ENCODE data around the gene GALNS.
"Not testable (repeated sequence)": the region's sequence is repeated elsewhere in the genome, so short reads cannot be mapped to it uniquely, and the experiment has no call there.

GALNS gene

GRCh38 chr16:88823646-88824045 lies 33.1 kb downstream of the GALNS start:
- H3K27ac ChIP-seq (ENCODE audit: low read depth, low read length); H3K27me3 ChIP-seq (ENCODE audit: control insufficient read depth, insufficient read depth, low read length); H3K9ac ChIP-seq (ENCODE audit: low read length); H3K9me3 ChIP-seq (ENCODE audit: control insufficient read depth, insufficient read depth, low read depth, low read length); H3K4me1 ChIP-seq (ENCODE audit: control insufficient read depth, insufficient read depth, low read length); H3K36me3 ChIP-seq (ENCODE audit: control insufficient read depth, insufficient read depth, low read length); H3K4me3 ChIP-seq (ENCODE audit: low read depth, low read length): not testable (repeated sequence)

GRCh38 chr16:88822281-88823040 lies 34.3 kb downstream of the GALNS start:
- Histone ChIP-seq H3K9ac (ENCODE audit: low read length) (no peak overlapping the region), H3K4me3 (ENCODE audit: low read depth, low read length) (no peak overlapping the region), H3K27ac (ENCODE audit: low read depth, low read length) (no peak overlapping the region), H3K27me3 (ENCODE audit: control insufficient read depth, insufficient read depth, low read length) (no peaks in the 10 kb centered on the region), H3K9me3 (ENCODE audit: control insufficient read depth, insufficient read depth, low read depth, low read length) (no peaks in the 10 kb centered on the region), H3K36me3 (ENCODE audit: control insufficient read depth, insufficient read depth, low read length) (peaks cover 7% of the 10 kb centered on the region; the same call in 1 of the 2 replicates), H3K4me1 (ENCODE audit: control insufficient read depth, insufficient read depth, low read length) (0 out of 2 replicates have a peak, but pooled peaks cover 4% of the 10 kb centered on the region)

- Histone ChIP-seq H3K4me3 (ENCODE audit: low read depth, low read length) (no peak overlapping the region), H3K36me3 (ENCODE audit: control insufficient read depth, insufficient read depth, low read length) (peaks cover 7% of the 10 kb centered on the region; the same call in 1 of the 2 replicates), H3K4me1 (ENCODE audit: control insufficient read depth, insufficient read depth, low read length) (0 out of 2 replicates have a peak, but pooled peaks cover 4% of the 10 kb centered on the region), H3K27me3 (ENCODE audit: control insufficient read depth, insufficient read depth, low read length) (no peaks in the 10 kb centered on the region), H3K27ac (ENCODE audit: low read depth, low read length) (no peak overlapping the region), H3K9me3 (ENCODE audit: control insufficient read depth, insufficient read depth, low read depth, low read length) (no peaks in the 10 kb centered on the region), H3K9ac (ENCODE audit: low read length) (no peak overlapping the region)
These were observed 35.4 kb downstream of the GALNS start for GRCh38 chr16:88821168-88821850.

GRCh38 chr16:88820385-88821025 lies 36.2 kb downstream of the GALNS start:
- Histone ChIP-seq H3K36me3 (ENCODE audit: control insufficient read depth, insufficient read depth, low read length) (peaks cover 7% of the 10 kb centered on the region; the same call in 1 of the 2 replicates), H3K27ac (ENCODE audit: low read depth, low read length) (no peak overlapping the region), H3K4me3 (ENCODE audit: low read depth, low read length) (no peak overlapping the region), H3K9ac (ENCODE audit: low read length) (no peak overlapping the region), H3K9me3 (ENCODE audit: control insufficient read depth, insufficient read depth, low read depth, low read length) (no peaks in the 10 kb centered on the region), H3K4me1 (ENCODE audit: control insufficient read depth, insufficient read depth, low read length) (peaks cover 4% of the 10 kb centered on the region; the same call in 1 of the 2 replicates), H3K27me3 (ENCODE audit: control insufficient read depth, insufficient read depth, low read length) (no peaks in the 10 kb centered on the region)

- no peak overlapping the region for H3K27ac ChIP-seq (ENCODE audit: low read depth, low read length)
These were observed 37.6 kb downstream of the GALNS start for GRCh38 chr16:88819126-88819525.

GRCh38 chr16:88818575-88818874 lies 38.2 kb downstream of the GALNS start:
- Histone ChIP-seq H3K36me3 (ENCODE audit: control insufficient read depth, insufficient read depth, low read length) (peaks cover 3% of the 10 kb centered on the region; the same call in 1 of the 2 replicates), H3K4me3 (ENCODE audit: low read depth, low read length) (no peak overlapping the region), H3K27me3 (ENCODE audit: control insufficient read depth, insufficient read depth, low read length) (no peaks in the 10 kb centered on the region), H3K27ac (ENCODE audit: low read depth, low read length) (no peak overlapping the region), H3K9me3 (ENCODE audit: control insufficient read depth, insufficient read depth, low read depth, low read length) (no peaks in the 10 kb centered on the region), H3K4me1 (ENCODE audit: control insufficient read depth, insufficient read depth, low read length) (peaks cover 4% of the 10 kb centered on the region; the same call in 1 of the 2 replicates), H3K9ac (ENCODE audit: low read length) (peak overlapping the region; percentile 31)

More at GRCh38 chr16:88819126-88819525, 37.6 kb downstream of the GALNS start:
- peaks cover 3% of the 10 kb centered on the region; the same call in 1 of the 2 replicates for H3K36me3 ChIP-seq (ENCODE audit: control insufficient read depth, insufficient read depth, low read length)
- H3K4me1 ChIP-seq (ENCODE audit: control insufficient read depth, insufficient read depth, low read length): peaks cover 4% of the 10 kb centered on the region; the same call in 1 of the 2 replicates
- no peaks in the 10 kb centered on the region for H3K27me3 ChIP-seq (ENCODE audit: control insufficient read depth, insufficient read depth, low read length)
- H3K9ac ChIP-seq (ENCODE audit: low read length): no peak overlapping the region
- no peak overlapping the region for H3K4me3 ChIP-seq (ENCODE audit: low read depth, low read length)
- H3K9me3 ChIP-seq (ENCODE audit: control insufficient read depth, insufficient read depth, low read depth, low read length): no peaks in the 10 kb centered on the region

GRCh38 chr16:88817785-88818574 lies 38.8 kb downstream of the GALNS start:
- Histone ChIP-seq H3K9me3 (ENCODE audit: control insufficient read depth, insufficient read depth, low read depth, low read length) (no peaks in the 10 kb centered on the region), H3K27me3 (ENCODE audit: control insufficient read depth, insufficient read depth, low read length) (no peaks in the 10 kb centered on the region), H3K4me3 (ENCODE audit: low read depth, low read length) (no peak overlapping the region), H3K27ac (ENCODE audit: low read depth, low read length) (no peak overlapping the region; the same call in 1 of the 2 replicates), H3K9ac (ENCODE audit: low read length) (no peak overlapping the region), H3K36me3 (ENCODE audit: control insufficient read depth, insufficient read depth, low read length) (peaks cover 2% of the 10 kb centered on the region; the same call in 1 of the 2 replicates), H3K4me1 (ENCODE audit: control insufficient read depth, insufficient read depth, low read length) (peaks cover 4% of the 10 kb centered on the region; the same call in 1 of the 2 replicates)

GRCh38 chr16:88816736-88817535 lies 39.8 kb downstream of the GALNS start:
- no peak overlapping the region for H3K27ac ChIP-seq (ENCODE audit: low read depth, low read length)
- peaks cover 4% of the 10 kb centered on the region; the same call in 1 of the 2 replicates for H3K4me1 ChIP-seq (ENCODE audit: control insufficient read depth, insufficient read depth, low read length)
- H3K9me3 ChIP-seq (ENCODE audit: control insufficient read depth, insufficient read depth, low read depth, low read length): no peaks in the 10 kb centered on the region
- no peaks in the 10 kb centered on the region for H3K36me3 ChIP-seq (ENCODE audit: control insufficient read depth, insufficient read depth, low read length)
- no peaks in the 10 kb centered on the region for H3K27me3 ChIP-seq (ENCODE audit: control insufficient read depth, insufficient read depth, low read length)
- no peak overlapping the region for H3K9ac ChIP-seq (ENCODE audit: low read length)
- no peak overlapping the region for H3K4me3 ChIP-seq (ENCODE audit: low read depth, low read length)

GRCh38 chr16:88815901-88816589 lies 40.7 kb downstream of the GALNS start:
- no peak overlapping the region for H3K9ac ChIP-seq (ENCODE audit: low read length)
- no peaks in the 10 kb centered on the region for H3K27me3 ChIP-seq (ENCODE audit: control insufficient read depth, insufficient read depth, low read length)
- H3K4me3 ChIP-seq (ENCODE audit: low read depth, low read length): no peak overlapping the region
- no peaks in the 10 kb centered on the region for H3K36me3 ChIP-seq (ENCODE audit: control insufficient read depth, insufficient read depth, low read length)
- peaks cover 4% of the 10 kb centered on the region; the same call in 1 of the 2 replicates for H3K4me1 ChIP-seq (ENCODE audit: control insufficient read depth, insufficient read depth, low read length)
- H3K9me3 ChIP-seq (ENCODE audit: control insufficient read depth, insufficient read depth, low read depth, low read length): no peaks in the 10 kb centered on the region
- no peak overlapping the region for H3K27ac ChIP-seq (ENCODE audit: low read depth, low read length)

Data from HUES6 (cell line).